RWPE1 (cell line): ENCODE data around the gene LRRTM2.

Experiments
- CTCF ChIA-PET: fragments of 350-600 bp; sonication (Branson Sonifier 250); formaldehyde crosslinking; extraction: SDS; loops from one replicate; lab custom pipeline; 2021; lab: Yijun Ruan, JAX
- POLR2A ChIA-PET: fragments of 400-600 bp; formaldehyde crosslinking; extraction: SDS; loops from one replicate; lab custom pipeline; 2020; ENCODE audit warnings: antibody characterized with exemption; ENCODE audit not compliant: low non-redundant PET; lab: Yijun Ruan, JAX
- DNase-seq: peaks from one replicate; pipeline ENCODE4 v3.0.0; 2012; ENCODE audit warnings: low spot score
- H3K27ac ChIP-seq: fragments of 450-650 bp; 2 replicates; pipeline ENCODE4 v1.5.1; 2017
- TF ChIP-seq, protein P1 (sequence below): fragments of 450-650 bp; conservative IDR thresholded peaks from 2 replicates; pipeline ENCODE4 v1.5.1; 2017; ENCODE audit warnings: low read depth, mild to moderate bottlenecking

The LRRTM2 gene

DNA sequence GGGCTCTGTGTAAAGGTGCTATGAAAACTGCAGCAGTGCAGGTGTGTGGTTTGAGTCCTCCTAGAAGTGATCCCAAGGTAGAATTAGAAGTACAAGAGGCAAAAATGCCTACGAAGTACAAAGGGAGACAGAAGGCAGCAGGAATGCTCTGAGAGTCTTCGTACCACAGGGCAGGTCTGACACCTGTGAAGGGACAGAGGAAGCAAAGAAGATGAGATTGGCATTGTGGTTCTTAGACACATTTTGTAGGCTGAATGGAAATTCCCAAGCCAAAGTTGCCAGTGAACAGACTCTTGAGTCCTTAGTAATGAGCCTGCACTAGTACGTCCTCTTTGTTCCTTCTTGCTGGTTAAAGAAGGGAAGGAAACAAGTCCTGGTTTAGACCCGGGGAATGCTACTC is 1.7 kb upstream of the LRRTM2 start:
- no peak for DNase-seq
- ChIA-PET POLR2A (no interaction called here), CTCF (no interaction called here)
- TF ChIP-seq, protein P1, sequence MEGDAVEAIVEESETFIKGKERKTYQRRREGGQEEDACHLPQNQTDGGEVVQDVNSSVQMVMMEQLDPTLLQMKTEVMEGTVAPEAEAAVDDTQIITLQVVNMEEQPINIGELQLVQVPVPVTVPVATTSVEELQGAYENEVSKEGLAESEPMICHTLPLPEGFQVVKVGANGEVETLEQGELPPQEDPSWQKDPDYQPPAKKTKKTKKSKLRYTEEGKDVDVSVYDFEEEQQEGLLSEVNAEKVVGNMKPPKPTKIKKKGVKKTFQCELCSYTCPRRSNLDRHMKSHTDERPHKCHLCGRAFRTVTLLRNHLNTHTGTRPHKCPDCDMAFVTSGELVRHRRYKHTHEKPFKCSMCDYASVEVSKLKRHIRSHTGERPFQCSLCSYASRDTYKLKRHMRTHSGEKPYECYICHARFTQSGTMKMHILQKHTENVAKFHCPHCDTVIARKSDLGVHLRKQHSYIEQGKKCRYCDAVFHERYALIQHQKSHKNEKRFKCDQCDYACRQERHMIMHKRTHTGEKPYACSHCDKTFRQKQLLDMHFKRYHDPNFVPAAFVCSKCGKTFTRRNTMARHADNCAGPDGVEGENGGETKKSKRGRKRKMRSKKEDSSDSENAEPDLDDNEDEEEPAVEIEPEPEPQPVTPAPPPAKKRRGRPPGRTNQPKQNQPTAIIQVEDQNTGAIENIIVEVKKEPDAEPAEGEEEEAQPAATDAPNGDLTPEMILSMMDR, result no peak
- no peak overlapping the region for H3K27ac ChIP-seq

DNA sequence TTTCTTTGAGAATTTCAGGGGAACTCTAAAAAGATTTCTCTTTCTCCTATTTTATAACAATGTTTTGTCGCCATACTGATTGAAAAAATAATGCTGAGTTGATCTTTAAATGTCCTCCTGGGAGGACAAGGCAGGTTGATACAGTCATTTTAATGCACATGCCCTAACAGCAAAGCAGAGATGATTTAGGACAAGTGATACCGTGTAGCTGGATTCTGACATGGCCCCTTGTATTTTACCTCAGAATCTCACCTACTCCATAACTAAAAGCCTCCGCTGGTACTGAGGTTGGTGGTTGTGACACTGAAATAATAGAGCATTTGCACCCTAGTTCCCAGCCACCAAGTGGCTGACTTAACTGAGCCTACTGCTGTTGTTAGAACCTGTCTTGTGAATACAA is 811 bp upstream of the LRRTM2 start:
- TF ChIP-seq, protein P1, result no peak
- H3K27ac ChIP-seq, result no peak overlapping the region
- ChIA-PET POLR2A (no interaction called here), CTCF (no interaction called here)
- no peak for DNase-seq

DNA sequence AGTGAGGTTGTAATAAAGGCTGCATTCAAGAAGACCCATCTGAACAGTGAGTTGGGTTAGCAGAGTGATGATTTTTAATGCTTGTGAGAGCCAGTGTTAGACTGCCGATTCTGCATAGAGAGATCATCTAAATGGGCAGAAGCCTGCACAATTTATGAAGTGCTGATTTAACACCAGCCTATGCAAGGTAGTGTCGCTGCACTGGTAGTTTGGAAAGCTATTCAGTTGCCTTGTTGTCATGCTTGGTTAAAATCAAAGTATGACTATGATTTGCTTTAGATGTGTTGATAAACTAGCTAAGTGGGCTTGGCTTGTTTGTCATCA is 379 bp upstream of the LRRTM2 start:
- CTCF ChIA-PET, result no interaction called here
- TF ChIP-seq, protein P1, result no peak
- POLR2A ChIA-PET, result no interaction called here
- no peak for DNase-seq
- H3K27ac ChIP-seq, result no peak overlapping the region

DNA sequence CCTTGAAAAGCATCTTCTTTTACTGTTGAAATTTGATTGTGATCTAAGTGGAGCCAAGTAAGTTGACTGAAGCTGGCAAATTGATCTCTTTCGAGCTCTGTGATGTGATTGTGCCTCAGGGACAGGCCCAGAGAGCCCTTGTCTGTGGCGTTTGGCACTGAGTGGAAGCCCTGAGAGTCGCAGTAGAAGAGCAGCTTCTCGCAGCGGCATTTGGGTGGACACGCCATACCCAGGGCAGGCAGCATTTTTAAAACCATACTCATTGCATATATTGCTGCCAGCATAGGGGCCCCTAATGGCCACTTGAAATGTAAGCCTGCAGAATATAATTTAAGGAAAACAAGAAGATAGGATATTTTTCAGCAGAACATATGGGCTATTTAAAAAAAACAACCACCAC is 894 bp downstream of the LRRTM2 start:
- no peak overlapping the region for H3K27ac ChIP-seq
- CTCF ChIA-PET, result interaction anchor here (0.8 kb wide), 2 partner anchors 26 to 77 kb away, joined by 4 read pairs; no protein-coding TSS in a partner anchor
- POLR2A ChIA-PET, result no interaction called here
- TF ChIP-seq, protein P1, result no peak
- no peak for DNase-seq

DNA sequence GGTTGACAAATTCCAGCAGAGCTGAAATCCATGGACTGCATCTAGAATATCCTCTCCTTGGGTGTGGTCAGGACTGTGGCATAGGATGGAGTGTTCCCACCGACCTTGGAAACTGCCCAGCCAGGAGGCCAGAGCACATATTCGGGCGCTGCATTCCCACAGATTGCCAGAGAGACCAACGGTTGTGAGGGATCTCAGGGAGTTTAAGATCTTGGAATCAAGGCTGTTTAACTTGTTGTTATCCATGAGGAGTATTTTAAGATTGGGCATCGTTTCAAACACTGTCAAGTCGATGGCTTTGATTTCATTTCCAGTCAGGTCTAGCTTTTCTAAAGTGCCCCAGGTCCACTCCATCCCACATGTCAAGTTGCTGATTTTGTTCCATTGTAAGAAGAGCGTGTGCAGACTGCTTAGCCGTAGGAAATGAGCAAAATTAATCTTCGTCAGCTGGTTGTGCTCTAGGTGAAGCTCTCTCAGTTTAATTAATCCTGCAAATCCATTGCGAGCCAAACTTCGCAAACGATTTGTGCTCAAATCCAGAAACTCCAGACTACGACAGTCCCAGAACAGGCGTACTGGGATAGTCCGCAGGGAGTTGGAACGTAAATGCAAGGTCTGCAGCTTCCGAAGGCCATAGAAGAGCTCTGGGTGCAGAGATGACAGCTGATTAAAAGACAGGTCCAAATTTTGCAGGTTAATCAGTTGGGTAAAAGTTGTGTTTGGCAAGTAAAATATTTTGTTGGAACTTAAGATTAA is 1.5 kb downstream of the LRRTM2 start:
- TF ChIP-seq, protein P1, result no peak
- ChIA-PET CTCF (interaction anchor here (0.8 kb wide), 2 partner anchors 27 to 76 kb away, joined by 4 read pairs; no protein-coding TSS in a partner anchor), POLR2A (no interaction called here)
- no peak for DNase-seq
- no peak overlapping the region for H3K27ac ChIP-seq

DNA sequence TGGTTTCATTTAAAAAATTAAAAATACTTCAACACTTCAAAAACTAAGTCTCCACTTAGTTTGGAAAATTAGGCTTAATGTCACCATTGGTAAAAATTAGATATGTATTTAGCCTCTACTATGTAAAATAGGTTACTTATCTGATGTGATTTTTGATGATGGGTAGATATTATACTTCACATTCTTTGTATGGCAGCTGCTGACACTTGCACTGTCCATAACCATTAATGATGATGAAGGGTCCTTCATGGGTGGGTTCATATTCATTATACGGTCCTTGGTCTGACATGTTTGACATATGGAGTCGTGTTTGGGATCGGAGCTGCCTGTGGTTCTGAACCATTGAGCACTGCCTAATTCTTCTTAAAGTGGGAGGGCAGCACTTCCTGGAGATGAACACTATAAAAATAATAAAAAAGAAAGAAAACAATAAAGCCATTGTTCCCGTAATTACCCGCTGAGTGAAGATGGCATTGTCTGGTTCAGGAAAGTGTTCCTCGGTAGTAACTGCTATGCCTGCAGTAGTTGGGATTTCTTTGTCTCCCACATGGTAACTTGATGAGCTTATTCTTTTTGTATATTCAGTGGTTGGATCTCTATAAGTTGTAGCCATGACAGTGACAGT is 2.2 kb downstream of the LRRTM2 start:
- POLR2A ChIA-PET, result no interaction called here
- CTCF ChIA-PET, result no interaction called here
- no peak for DNase-seq
- no peak overlapping the region for H3K27ac ChIP-seq
- TF ChIP-seq, protein P1, result no peak
